Upper lobe of left lung (tissue), 6 donors: ENCODE measurements around the gene UNC13D. TPM values are rescaled to one million over a fixed set of nuclear protein-coding genes. Genes with fewer than 3 reads are reported as not detected.

Source experiments
- ATAC-seq, 2 donors: fragments of 200-7000 bp; cut with Tn5 transposase; one replicate each; pipeline ENCODE4 v1.9.1; 2022; ENCODE audit warnings: mild to moderate bottlenecking in 2 of 2, moderate library complexity in 2 of 2; ENCODE audit not compliant: low FRiP score in 2 of 2
- DNase-seq, 2 donors: peaks; one replicate each; pipeline ENCODE4 v3.0.0-alpha.2; 2019 to 2020
- H3K27ac ChIP-seq, 4 donors: fragments of 200-600 bp; sonication (generic); one replicate each; pipeline ENCODE4 v1.5.1; 2016 to 2019
- H3K27me3 ChIP-seq, 4 donors: fragments of 200-600 bp; sonication (generic); one replicate each; pipeline ENCODE4 v1.5.1; 2017 to 2019
- H3K36me3 ChIP-seq, 4 donors: fragments of 200-600 bp; sonication (generic); one replicate each; pipeline ENCODE4 v1.5.1; 2016 to 2019
- H3K4me1 ChIP-seq, 4 donors: fragments of 200-600 bp; sonication (generic); one replicate each; pipeline ENCODE4 v1.5.1; 2018 to 2019
- H3K4me3 ChIP-seq, 4 donors: fragments of 200-600 bp; sonication (generic); one replicate each; pipeline ENCODE4 v1.5.1; 2017 to 2019; ENCODE audit warnings: mild to moderate bottlenecking in 2 of 4, moderate library complexity in 1 of 4
- H3K9me3 ChIP-seq, 4 donors: fragments of 200-600 bp; sonication (generic); one replicate each; pipeline ENCODE4 v1.5.1; 2018 to 2019
- EP300 ChIP-seq, 4 donors: sonication (generic); formaldehyde crosslinking; IDR thresholded peaks; one replicate each; pipeline ENCODE4 v1.5.1; 2017; ENCODE audit warnings: antibody characterized with exemption in 4 of 4, control low read depth in 2 of 4
- POLR2A ChIP-seq, 4 donors: fragments of 450-650 bp; IDR thresholded peaks; one replicate each; pipeline ENCODE4 v1.5.1; 2016 to 2017; ENCODE audit warnings: antibody characterized with exemption in 4 of 4, mild to moderate bottlenecking in 2 of 4
- POLR2AphosphoS5 ChIP-seq, 2 donors: sonication (generic); formaldehyde crosslinking; IDR thresholded peaks; one replicate each; pipeline ENCODE4 v1.5.1; 2017; ENCODE audit warnings: antibody characterized with exemption in 2 of 2
- WGBS, 2 donors: methylation state at CpG; one replicate each; pipeline ENCODE4 v1.1.5; 2017 to 2018; 5-methylcytosine and 5-hydroxymethylcytosine counted together
- total RNA-seq, 6 donors: library from RNA; depleted of rRNA in 4 of 6; stranded (reverse); fragments of >200 nt in 4 of 6; gene quantifications; one replicate each; pipeline versions ENCODE4 v1.1.0 to v1.2.1, GENCODE V29; 2016 to 2021
- TF ChIP-seq, protein P1 (sequence below), 6 experiments: fragments of 450-650 bp in 4 of 6; fragments of 200-600 bp in 2 of 6; sonication (generic) in 2 of 6; IDR thresholded peaks; one replicate each; pipeline ENCODE4 v1.5.1; 2016 to 2019; ENCODE audit warnings: antibody characterized with exemption in 6 of 6
- donor health status: DM: no; HTN: no; CAD: no; lungs with moderate emphysema.
- donor health status: DM: no; HTN: yes; CAD: no; lungs with severe emphysema.

UNC13D gene
- total RNA-seq, 6 donors from 2014 or later = 38.0 to 243 (median 123) TPM

DNA sequence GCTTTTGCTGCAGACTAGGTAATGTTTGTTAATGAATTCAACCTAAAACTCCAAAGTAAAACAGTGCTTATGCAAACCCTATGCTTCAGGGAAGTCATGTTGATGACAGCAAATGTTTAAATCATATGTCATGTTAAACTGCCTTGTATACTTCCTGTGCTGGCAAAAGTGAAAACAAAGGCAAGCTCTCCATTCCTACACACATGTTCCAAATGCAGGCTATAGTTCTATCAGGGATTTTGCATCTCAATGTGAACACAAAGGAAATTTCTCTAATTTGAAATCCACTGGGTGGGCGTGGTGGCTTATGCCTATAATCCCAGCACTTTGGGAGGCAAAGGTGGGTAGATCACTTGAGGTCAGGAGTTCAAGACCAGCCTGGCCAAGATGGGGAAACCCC, 40.3 kb downstream of the UNC13D start:
- DNase-seq = no peak
- no peak for ATAC-seq
- no peaks in the 10 kb centered on the region for H3K4me1 ChIP-seq
- 91 to 93% methylated on average over 1 of the region's 1 CpG for WGBS, 2 donors
- peaks cover 4 to 14% (median 12%) of the 10 kb centered on the region in 4 donors for H3K36me3 ChIP-seq
- H3K27ac ChIP-seq = no peak overlapping the region
- H3K4me3 ChIP-seq = no peak overlapping the region
- no peak for TF ChIP-seq EP300 (IDR thresholded peaks at IDR 0.05)
- TF ChIP-seq POLR2AphosphoS5 (IDR thresholded peaks at IDR 0.05) = no peak
- TF ChIP-seq POLR2A (IDR thresholded peaks at IDR 0.05) = no peak
- TF ChIP-seq, protein P1, sequence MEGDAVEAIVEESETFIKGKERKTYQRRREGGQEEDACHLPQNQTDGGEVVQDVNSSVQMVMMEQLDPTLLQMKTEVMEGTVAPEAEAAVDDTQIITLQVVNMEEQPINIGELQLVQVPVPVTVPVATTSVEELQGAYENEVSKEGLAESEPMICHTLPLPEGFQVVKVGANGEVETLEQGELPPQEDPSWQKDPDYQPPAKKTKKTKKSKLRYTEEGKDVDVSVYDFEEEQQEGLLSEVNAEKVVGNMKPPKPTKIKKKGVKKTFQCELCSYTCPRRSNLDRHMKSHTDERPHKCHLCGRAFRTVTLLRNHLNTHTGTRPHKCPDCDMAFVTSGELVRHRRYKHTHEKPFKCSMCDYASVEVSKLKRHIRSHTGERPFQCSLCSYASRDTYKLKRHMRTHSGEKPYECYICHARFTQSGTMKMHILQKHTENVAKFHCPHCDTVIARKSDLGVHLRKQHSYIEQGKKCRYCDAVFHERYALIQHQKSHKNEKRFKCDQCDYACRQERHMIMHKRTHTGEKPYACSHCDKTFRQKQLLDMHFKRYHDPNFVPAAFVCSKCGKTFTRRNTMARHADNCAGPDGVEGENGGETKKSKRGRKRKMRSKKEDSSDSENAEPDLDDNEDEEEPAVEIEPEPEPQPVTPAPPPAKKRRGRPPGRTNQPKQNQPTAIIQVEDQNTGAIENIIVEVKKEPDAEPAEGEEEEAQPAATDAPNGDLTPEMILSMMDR (IDR thresholded peaks at IDR 0.05) = no peak
- no peaks in the 10 kb centered on the region for H3K9me3 ChIP-seq
- H3K27me3 ChIP-seq = no peaks in the 10 kb centered on the region

DNA sequence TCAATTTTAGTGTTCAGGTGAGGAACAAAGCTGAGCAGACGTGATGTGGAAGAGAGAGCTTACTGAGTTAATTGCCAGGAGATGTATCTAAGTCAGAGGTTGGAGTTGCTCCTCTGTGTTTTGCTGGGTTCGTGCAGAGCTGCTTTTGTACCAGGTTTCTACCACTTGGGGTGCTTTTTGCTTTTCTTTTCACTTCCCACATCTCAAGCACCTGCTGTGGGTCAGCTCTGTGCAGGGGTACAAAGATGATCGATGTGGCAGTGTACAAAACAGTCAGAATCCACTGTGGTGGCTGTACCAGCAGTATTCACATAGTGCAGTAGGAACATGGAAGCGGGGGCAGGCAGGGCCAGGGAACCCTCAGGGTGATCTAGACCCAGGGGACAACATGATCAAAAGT, 44.8 kb downstream of the UNC13D start:
- DNase-seq (no peak), ATAC-seq (no peak)
- peaks cover 12 to 34% (median 23%) of the 10 kb centered on the region in 4 donors for H3K36me3 ChIP-seq
- no peak for TF ChIP-seq EP300 (IDR thresholded peaks at IDR 0.05)
- no peak for TF ChIP-seq POLR2AphosphoS5 (IDR thresholded peaks at IDR 0.05)
- TF ChIP-seq, protein P1 (IDR thresholded peaks at IDR 0.05) = no peak
- TF ChIP-seq POLR2A (IDR thresholded peaks at IDR 0.05) = no peak
- no peaks in the 10 kb centered on the region for H3K4me1 ChIP-seq
- H3K27me3 ChIP-seq = no peaks in the 10 kb centered on the region
- no peaks in the 10 kb centered on the region for H3K9me3 ChIP-seq
- WGBS, 2 donors = 86 to 91% methylated on average over 4 of the region's 4 CpGs
- H3K27ac ChIP-seq = no peak overlapping the region
- no peak overlapping the region for H3K4me3 ChIP-seq

DNA sequence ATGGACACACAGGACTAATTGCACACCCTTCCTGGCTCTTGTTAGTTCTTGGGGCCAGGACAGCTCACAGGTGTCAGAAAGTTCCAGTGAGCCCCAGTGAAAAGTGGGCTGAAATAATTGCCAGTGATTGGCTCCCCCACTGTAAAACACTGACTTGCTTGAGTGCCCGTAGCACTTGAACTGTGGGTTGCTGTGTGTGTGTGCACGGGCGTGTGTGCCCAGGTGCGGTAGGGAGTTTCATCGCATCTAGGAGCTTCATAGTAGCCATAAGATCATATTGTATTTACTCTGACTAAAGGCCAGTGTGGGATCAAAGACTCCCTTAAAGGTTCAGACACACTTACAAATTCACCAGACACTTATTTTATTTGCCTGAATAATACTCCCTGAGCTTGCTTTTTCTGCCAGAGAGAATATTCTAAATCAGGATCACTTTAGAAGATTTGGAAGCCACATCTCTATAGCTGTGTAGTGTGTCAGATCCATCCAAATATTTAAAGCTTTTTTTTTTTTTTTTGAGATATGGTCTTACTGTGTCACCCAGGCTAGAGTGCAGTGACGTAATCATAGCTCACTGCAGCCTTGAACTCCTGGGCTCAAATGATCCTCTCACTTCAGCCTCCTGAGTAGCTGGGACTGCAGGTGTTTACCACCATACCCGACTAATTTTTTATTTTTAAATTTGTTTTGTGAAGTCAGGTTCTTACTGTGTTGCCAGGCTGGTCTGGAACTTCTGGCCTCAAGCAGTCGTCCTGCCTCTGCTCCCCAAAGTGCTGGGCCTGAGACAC, 48.2 kb downstream of the UNC13D start:
- Histone ChIP-seq H3K4me3 (no peak overlapping the region), H3K27me3 (no peaks in the 10 kb centered on the region), H3K36me3 (peaks cover 7 to 40% (median 21%) of the 10 kb centered on the region in 4 donors), H3K27ac (no peak overlapping the region), H3K9me3 (no peaks in the 10 kb centered on the region), H3K4me1 (no peaks in the 10 kb centered on the region)
- ATAC-seq (no peak), DNase-seq (no peak)
- no peak for TF ChIP-seq POLR2A (IDR thresholded peaks at IDR 0.05)
- no peak for TF ChIP-seq POLR2AphosphoS5 (IDR thresholded peaks at IDR 0.05)
- no peak for TF ChIP-seq EP300 (IDR thresholded peaks at IDR 0.05)
- TF ChIP-seq, protein P1 (IDR thresholded peaks at IDR 0.05) = no peak
- 80 to 94% methylated on average over 5 to 8 of the region's 8 CpGs for WGBS, 2 donors

DNA sequence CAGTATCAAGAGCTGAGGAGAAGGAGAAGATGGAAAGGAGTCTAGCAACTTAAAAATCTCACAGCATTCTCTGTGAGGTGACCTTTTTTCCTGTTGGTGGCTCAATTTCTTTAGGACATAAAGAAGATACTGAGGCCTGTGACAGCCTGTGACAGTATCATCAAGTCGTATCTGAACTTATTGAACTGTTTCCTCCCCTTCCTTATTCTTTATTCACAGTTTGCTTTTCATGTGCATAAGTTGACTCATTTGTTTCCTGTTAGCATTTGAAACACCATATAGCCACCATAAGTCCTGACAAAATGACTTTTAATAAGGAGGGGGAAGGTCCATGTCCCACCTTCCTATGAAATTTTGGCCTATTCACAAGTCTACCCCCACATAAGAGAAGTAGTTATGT, 50.7 kb downstream of the UNC13D start:
- peaks cover 7 to 26% (median 9%) of the 10 kb centered on the region in 4 donors for H3K36me3 ChIP-seq
- no peak overlapping the region for H3K27ac ChIP-seq
- DNase-seq = no peak
- ATAC-seq = no peak
- no peaks in the 10 kb centered on the region for H3K27me3 ChIP-seq
- peaks cover 0 to 6% (median 2%) of the 10 kb centered on the region in 4 donors for H3K4me1 ChIP-seq
- H3K9me3 ChIP-seq = no peaks in the 10 kb centered on the region
- no peak overlapping the region for H3K4me3 ChIP-seq
- 67 to 71% methylated on average over 1 of the region's 1 CpG for WGBS, 2 donors
- TF ChIP-seq EP300 (IDR thresholded peaks at IDR 0.05) (no peak), POLR2AphosphoS5 (IDR thresholded peaks at IDR 0.05) (no peak), POLR2A (IDR thresholded peaks at IDR 0.05) (no peak)
- TF ChIP-seq, protein P1 (IDR thresholded peaks at IDR 0.05) = no peak

DNA sequence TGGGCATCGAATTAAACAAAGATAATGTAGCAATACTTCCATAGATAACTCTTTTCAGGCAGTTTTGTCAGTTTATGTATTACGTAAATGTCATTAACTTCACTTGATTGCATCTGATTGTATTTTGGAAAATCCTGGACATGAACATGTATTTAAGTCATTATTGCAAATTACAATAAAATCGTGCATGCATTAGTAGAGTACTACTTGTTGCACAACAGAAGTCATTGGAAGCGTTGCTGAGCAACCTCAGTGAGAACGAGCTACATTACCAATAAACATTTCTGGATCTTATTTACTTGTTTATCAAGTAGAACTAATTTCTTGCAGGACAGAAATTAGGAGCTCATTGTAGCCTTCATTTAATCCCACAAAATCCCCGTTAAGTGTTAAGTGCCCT, 53.0 kb downstream of the UNC13D start:
- Histone ChIP-seq H3K9me3 (no peaks in the 10 kb centered on the region), H3K4me1 (peaks cover 9 to 21% (median 13%) of the 10 kb centered on the region in 4 donors), H3K27ac (no peak overlapping the region), H3K27me3 (no peaks in the 10 kb centered on the region), H3K36me3 (peaks cover 0 to 15% (median 0%) of the 10 kb centered on the region in 4 donors), H3K4me3 (no peak overlapping the region)
- DNase-seq (no peak), ATAC-seq (no peak)
- TF ChIP-seq POLR2AphosphoS5 (IDR thresholded peaks at IDR 0.05) (no peak), POLR2A (IDR thresholded peaks at IDR 0.05) (no peak), EP300 (IDR thresholded peaks at IDR 0.05) (no peak)
- TF ChIP-seq, protein P1 (IDR thresholded peaks at IDR 0.05) = no peak
- WGBS, 2 donors = 72 to 80% methylated on average over 6 of the region's 6 CpGs
